GM21619 (cell line): Measurements from ENCODE around the gene ARHGEF11.

ENCODE experiments used
- ATAC-seq: cut with Tn5 transposase; IDR thresholded peaks from one replicate; pipeline ENCODE4 v1.9.1; 2021; ENCODE audit not compliant: unreplicated experiment

ARHGEF11 gene

GRCh38 chr1:157001304-157001703 lies 44.2 kb downstream of the ARHGEF11 start:
- ATAC-seq: no peak

- ATAC-seq: no peak
Measured at GRCh38 chr1:157000686-157001085, 44.9 kb downstream of the ARHGEF11 start.

DNA sequence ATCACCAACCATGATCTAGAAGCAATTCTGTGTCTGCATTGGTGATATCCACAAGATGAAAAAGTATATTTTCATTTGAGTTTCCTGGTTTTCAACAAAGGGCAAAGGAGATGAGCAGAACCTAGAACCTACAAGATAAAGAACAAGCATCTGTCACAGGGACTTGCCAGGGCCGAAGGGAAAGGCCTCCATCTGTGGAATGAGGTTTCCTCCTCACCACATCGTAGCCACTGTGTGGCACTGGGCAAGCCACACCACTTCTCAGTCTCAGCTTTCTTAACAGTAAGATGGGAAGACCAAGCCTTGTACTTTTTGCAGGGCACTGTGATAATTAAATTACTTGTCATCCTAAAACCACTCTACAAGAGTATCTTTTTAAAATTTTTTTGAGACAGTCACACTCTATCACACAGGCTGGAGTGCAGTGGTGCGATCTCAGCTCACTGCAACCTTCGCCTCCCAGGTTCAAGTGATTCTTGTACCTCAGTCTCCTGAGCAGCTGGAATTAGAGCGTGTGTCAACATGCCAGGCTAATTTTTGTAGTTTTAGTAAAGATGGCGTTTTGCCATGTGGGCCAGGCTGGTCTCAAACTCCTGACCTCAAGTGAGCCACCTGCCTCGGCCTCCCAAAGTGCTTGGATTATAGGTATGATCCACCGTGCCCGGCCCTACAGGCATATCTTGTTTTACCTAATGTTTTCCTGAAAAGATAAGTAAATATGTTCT lies 45.8 kb downstream of the ARHGEF11 start:
- ATAC-seq: no peak

DNA sequence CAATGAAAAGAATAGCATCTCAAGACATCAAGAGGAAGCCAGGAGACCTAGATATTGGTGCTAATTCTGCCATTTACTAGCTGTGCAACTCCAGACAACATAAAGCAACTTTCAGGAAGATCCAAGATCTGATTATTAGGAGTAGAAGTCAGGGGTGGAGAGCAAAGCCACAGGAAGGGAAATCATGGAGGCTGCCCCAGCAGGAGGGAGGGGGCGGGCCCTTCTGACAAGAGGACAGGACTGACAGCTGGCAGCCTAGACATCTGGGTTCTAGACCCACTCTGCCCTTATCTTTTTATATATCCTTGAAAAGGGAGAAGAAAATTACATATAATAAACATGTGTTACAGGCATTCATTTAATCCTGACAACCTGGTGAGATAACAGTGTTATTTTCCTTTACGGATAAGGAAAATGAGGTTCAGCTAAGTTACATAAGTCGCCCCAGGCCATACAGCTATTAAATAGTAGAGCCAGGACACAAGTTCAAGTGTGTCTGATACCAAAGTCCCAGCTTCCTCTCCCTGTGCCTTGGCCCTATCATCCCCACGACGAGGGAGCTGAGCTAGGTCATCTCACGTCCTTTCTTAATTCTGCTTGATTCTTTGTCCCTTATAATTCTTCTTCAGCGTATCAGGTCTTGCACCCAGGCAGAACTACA lies 46.6 kb downstream of the ARHGEF11 start:
- no peak for ATAC-seq

DNA sequence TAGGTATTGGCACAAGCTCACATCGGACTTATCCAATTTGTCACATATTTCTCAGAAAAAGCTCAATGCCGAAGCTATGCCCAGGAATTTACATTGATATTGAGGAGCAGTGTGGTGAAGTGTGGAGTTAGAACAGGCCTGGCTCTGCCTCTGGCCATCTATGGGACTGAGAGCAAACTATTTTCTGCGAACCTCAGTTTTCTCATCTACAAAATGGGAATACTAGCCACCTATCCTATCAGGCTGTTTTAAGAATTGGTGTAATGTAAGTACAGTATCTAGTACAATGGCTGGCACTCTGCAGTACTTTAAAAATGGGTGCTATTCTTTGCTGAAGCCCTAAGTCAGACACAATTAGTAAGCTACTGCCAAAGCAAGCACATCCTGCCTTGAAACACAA lies 47.2 kb downstream of the ARHGEF11 start:
- ATAC-seq: no peak

GRCh38 chr1:156995412-156995811 lies 50.1 kb downstream of the ARHGEF11 start:
- ATAC-seq: no peak

- no peak for ATAC-seq
Measured at GRCh38 chr1:156994277-156994676, 51.3 kb downstream of the ARHGEF11 start.

DNA sequence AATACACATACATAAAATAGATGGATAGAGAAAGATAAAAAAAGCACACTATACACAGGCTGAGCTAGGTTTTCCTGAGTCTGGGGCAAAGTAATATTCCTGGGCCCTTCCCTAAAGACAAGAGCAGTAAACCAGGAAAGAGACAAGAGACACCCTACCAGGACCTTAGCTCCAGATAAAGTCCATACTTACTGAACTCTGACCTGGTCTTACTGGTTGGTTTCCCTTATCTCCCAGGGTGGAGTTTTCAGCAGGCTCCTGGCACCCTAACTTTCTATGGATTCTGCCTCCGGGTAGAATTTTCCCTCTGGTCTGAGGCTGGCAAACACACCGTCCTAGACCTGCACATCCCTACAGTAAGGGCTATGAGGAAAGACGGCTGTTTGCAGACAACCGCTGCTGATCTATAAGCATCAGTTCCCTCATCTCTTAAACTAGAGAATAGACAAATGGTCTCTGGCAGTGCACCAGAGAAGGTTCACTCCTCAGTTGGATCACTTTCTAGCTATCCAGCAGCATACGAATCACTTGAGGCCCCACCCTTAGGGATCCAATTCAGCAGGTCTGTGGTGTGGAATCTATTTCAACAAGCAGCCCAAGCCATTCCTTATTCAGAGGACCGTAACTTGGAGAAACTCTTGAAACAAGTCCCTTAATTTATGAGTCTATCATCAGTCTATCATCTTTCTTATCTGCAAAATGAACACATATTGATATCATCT lies 52.0 kb downstream of the ARHGEF11 start:
- ATAC-seq: no peak

DNA sequence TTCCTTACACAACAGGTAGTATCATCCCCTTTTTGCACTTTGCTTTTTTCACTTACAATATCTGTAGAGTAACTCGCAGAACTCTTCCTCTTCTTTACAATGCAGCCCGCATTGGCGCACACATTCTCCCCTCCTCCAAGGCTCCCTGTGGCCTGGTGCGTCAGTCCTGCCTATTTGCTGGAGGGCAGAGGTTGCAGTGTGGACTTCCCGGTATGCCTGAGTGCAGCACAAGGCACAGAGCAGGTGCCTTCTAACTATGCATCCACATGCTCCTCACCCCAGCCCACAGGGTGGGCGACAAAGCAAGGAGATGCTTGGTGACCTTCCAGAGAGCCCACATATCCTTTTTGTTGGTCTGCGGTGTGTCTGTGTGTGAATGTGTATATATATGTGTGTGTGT lies 53.3 kb downstream of the ARHGEF11 start:
- ATAC-seq: no peak

GRCh38 chr1:156987715-156988114 lies 57.8 kb downstream of the ARHGEF11 start:
- ATAC-seq: no peak

- ATAC-seq: no peak
Measured at GRCh38 chr1:156980551-156980950, 65.0 kb downstream of the ARHGEF11 start.

GRCh38 chr1:156975084-156975483 lies 70.5 kb downstream of the ARHGEF11 start:
- ATAC-seq: no peak

GRCh38 chr1:156973417-156973816 lies 72.1 kb downstream of the ARHGEF11 start:
- no peak for ATAC-seq

DNA sequence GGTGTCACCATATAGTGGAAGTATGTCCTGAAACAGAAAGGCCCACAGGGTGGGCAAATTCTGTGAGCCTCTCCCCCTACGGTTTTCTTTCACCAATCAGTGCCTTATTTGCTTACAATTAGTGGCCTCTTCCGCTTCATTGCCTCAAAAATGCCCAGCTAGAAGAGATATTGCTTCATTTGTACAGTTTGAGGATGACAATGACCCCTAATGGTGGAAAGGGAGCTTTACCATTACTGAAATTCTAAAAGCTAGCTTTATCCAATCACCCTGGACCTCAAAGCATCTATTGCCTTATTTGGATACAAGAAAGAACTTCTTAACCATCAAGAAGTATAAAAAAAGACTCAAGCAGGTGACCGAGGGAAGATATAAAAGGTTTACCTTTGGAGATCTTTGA lies 75.5 kb downstream of the ARHGEF11 start:
- ATAC-seq: no peak

- no peak for ATAC-seq
Measured at GRCh38 chr1:156969496-156969895, 76.0 kb downstream of the ARHGEF11 start.

DNA sequence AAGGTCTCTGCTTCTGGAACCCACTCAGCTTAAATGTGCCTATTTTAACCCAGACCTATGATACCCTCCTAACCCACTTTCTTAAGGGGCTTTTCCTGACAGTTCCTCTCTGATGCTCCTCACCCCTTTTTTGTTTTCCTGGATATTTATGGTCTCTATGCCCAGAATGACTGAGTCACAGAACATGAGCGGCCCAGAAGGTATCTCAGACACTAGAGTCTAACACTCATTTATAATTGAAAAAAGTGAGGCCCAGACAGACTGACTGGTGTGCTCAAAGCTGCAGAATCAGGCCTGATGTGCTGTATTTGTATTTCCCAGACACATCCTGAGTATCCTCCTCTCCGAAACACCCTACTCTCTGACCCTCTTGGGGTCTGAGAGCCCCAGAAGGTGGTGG lies 81.1 kb downstream of the ARHGEF11 start:
- ATAC-seq: no peak

- no peak for ATAC-seq
Measured at GRCh38 chr1:156963621-156964020, 81.9 kb downstream of the ARHGEF11 start.

DNA sequence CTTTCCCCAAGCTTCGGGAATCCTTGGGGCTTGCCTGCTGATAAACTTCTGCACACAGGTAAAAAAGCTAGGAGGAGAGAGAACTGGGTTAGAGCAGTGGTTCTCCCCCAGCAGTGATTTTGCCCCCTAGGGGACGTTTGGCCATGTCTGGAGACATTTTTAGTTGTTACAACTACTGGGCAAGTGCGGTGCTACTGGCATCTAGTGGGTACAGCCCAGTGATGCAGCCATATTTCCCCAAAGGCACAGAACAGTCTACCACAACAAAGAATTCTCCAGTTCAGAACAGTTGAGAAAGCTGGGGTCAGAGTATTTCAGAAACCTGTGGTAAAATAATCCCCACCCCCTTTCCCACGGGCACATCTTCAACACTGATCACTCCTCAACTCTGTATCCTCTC lies 83.8 kb downstream of the ARHGEF11 start:
- no peak for ATAC-seq

DNA sequence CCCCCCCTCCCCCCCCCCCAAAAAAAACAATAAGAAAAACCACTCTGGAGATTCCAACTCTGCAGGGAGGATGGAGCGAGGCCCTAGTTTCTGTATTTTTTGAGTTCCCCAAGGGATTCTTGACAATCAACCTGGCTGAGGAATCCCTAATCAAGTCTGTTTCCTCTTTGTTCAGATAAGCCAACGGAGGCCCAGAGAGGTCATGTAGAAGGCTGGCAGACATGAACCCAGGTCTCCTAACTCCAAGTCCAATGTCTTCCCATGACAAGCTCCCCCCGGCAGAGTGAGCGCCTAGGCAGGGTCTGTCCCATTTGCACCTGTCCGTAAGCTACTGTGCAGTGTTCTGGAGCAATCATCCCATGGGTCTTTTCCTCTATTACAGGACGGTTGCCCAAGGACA lies 85.6 kb downstream of the ARHGEF11 start:
- ATAC-seq: no peak

DNA sequence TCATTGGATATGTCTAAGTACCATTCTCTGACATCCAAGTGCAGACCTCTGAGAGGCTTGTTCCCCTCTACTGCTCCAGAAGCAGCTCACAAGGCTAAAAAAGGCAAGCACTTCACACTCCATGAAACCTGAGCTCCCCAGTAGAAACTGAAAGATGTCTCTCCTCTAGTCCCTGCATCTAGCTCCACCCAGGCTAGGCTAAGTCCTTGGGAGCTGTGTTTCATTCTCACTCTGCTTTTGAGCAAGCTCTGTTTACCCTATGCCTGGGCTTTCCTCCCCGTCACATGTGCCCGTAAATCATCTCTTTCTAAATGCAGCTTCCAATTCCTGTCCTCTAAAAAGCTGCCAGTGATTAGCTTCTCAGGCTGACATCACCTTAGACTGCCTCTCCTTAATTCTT lies 86.1 kb downstream of the ARHGEF11 start:
- ATAC-seq: no peak

- ATAC-seq: no peak
Measured at GRCh38 chr1:156958247-156958714, 87.3 kb downstream of the ARHGEF11 start.

- no peak for ATAC-seq
Measured at GRCh38 chr1:156957634-156958033, 87.9 kb downstream of the ARHGEF11 start.
